IMR-90 (cell line): ENCODE measurements around the gene PJA1.

Source experiments
- CEBPB ChIP-seq: IDR thresholded peaks from 2 replicates; pipeline ENCODE4 v1.6.1; 2012; ENCODE audit warnings: low read depth, low read length, improper control_type of control experiment
- CHD1 ChIP-seq: IDR thresholded peaks from 2 replicates; pipeline ENCODE4 v1.6.1; 2012; ENCODE audit warnings: low read depth, low read length, improper control_type of control experiment
- FOS ChIP-seq: fragments of 150-350 bp; IDR thresholded peaks from 2 replicates; pipeline ENCODE4 v1.6.1; 2016; ENCODE audit warnings: low read depth, low read length
- MAFK ChIP-seq: IDR thresholded peaks from 2 replicates; pipeline ENCODE4 v1.6.1; 2012; ENCODE audit warnings: low read depth, low read length, improper control_type of control experiment
- MAZ ChIP-seq: IDR thresholded peaks from 2 replicates; pipeline ENCODE4 v1.6.1; 2012; ENCODE audit warnings: low read depth, mild to moderate bottlenecking, low read length, improper control_type of control experiment, moderate library complexity, borderline replicate concordance
- MXI1 ChIP-seq: IDR thresholded peaks from 2 replicates; pipeline ENCODE4 v1.6.1; 2012; ENCODE audit warnings: low read depth, mild to moderate bottlenecking, low read length, moderate library complexity, borderline replicate concordance
- NFE2L2 ChIP-seq: fragments of 150-350 bp; IDR thresholded peaks from 2 replicates; pipeline ENCODE4 v1.6.1; 2016; ENCODE audit warnings: low read depth, mild to moderate bottlenecking, low read length
- POLR2A ChIP-seq: IDR thresholded peaks from 2 replicates; pipeline ENCODE4 v1.6.1; 2012; ENCODE audit warnings: mild to moderate bottlenecking, low read depth, low read length
- RAD21 ChIP-seq: IDR thresholded peaks from 2 replicates; pipeline ENCODE4 v1.6.1; 2012; ENCODE audit warnings: low read length, improper control_type of control experiment
- RFX5 ChIP-seq: IDR thresholded peaks from 2 replicates; pipeline ENCODE4 v1.8.0; 2012; ENCODE audit warnings: low read depth, mild to moderate bottlenecking, low read length, moderate library complexity
- TF ChIP-seq, protein P1 (sequence below): fragments of 150-350 bp; IDR thresholded peaks from 2 replicates; pipeline ENCODE4 v1.6.1; 2016; ENCODE audit warnings: low read depth, mild to moderate bottlenecking, low read length, moderate library complexity, borderline replicate concordance
- TF ChIP-seq, protein P2 (sequence below): conservative IDR thresholded peaks from 2 replicates; pipeline ENCODE4 v1.5.1; 2012; ENCODE audit warnings: mild to moderate bottlenecking, low read depth, low read length, improper control_type of control experiment

DNA sequence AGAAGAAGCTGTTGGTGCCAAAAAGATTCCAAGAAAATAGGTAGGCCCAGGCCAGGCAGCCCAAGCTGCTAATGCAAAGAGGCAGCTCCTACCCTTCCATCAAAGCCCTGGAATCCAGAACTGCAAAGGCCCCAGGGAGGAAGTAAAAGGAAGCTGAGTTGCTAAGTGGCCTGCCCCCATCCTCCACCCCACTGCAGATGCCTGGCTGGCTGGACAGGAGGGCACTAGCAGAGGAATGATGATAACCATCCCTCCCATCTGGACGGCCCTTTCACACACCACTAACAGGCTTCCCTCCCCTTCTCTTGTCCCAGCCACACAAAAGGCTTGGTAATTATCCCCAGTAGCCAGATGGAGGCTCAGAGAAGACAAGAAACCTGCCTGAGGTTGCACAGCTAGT is 32.4 kb upstream of the PJA1 start:
- TF ChIP-seq POLR2A: no peak
- TF ChIP-seq, protein P1, sequence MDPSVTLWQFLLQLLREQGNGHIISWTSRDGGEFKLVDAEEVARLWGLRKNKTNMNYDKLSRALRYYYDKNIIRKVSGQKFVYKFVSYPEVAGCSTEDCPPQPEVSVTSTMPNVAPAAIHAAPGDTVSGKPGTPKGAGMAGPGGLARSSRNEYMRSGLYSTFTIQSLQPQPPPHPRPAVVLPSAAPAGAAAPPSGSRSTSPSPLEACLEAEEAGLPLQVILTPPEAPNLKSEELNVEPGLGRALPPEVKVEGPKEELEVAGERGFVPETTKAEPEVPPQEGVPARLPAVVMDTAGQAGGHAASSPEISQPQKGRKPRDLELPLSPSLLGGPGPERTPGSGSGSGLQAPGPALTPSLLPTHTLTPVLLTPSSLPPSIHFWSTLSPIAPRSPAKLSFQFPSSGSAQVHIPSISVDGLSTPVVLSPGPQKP: no peak
- TF ChIP-seq RFX5: no peak
- TF ChIP-seq, protein P2, sequence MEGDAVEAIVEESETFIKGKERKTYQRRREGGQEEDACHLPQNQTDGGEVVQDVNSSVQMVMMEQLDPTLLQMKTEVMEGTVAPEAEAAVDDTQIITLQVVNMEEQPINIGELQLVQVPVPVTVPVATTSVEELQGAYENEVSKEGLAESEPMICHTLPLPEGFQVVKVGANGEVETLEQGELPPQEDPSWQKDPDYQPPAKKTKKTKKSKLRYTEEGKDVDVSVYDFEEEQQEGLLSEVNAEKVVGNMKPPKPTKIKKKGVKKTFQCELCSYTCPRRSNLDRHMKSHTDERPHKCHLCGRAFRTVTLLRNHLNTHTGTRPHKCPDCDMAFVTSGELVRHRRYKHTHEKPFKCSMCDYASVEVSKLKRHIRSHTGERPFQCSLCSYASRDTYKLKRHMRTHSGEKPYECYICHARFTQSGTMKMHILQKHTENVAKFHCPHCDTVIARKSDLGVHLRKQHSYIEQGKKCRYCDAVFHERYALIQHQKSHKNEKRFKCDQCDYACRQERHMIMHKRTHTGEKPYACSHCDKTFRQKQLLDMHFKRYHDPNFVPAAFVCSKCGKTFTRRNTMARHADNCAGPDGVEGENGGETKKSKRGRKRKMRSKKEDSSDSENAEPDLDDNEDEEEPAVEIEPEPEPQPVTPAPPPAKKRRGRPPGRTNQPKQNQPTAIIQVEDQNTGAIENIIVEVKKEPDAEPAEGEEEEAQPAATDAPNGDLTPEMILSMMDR: no peak
- TF ChIP-seq MAZ: no peak
- TF ChIP-seq MAFK: no peak
- no peak for TF ChIP-seq CEBPB
- TF ChIP-seq MXI1: no peak
- no peak for TF ChIP-seq NFE2L2
- no peak for TF ChIP-seq CHD1
- TF ChIP-seq RAD21: no peak
- TF ChIP-seq FOS: no peak
